HepG2 (cell line): ENCODE data around the gene ATG4B. TPM values are rescaled to one million over a fixed set of nuclear protein-coding genes. Genes with fewer than 3 reads are reported as not detected.

Source experiments
- AGO1 ChIP-seq: fragments of 200-400 bp; formaldehyde crosslinking; IDR thresholded peaks from 2 replicates; pipeline ENCODE4 v1.6.1; 2017; ENCODE audit warnings: mild to moderate bottlenecking, low read depth, low read length, moderate library complexity; ENCODE audit not compliant: poor library complexity, severe bottlenecking
- ATF5 ChIP-seq: sonication (generic); formaldehyde crosslinking; IDR thresholded peaks from 2 replicates; pipeline ENCODE4 v1.4.0; 2020; ENCODE audit warnings: mild to moderate bottlenecking, low read depth, missing genetic modification reagents
- ELF4 ChIP-seq: sonication (generic); formaldehyde crosslinking; IDR thresholded peaks from 2 replicates; pipeline ENCODE4 v1.5.0; 2020; ENCODE audit warnings: missing genetic modification reagents, mild to moderate bottlenecking, moderate library complexity, borderline replicate concordance
- GPBP1L1 ChIP-seq: sonication (generic); formaldehyde crosslinking; IDR thresholded peaks from 2 replicates; pipeline ENCODE4 v1.5.0; 2020; ENCODE audit warnings: mild to moderate bottlenecking, missing genetic modification reagents
- HMGXB4 ChIP-seq, 2 experiments: sonication (generic) in 1 of 2; formaldehyde crosslinking in 1 of 2; IDR thresholded peaks; 2 replicates each; pipeline versions ENCODE4 v1.4.0 to v1.6.1; 2018 to 2020; ENCODE audit warnings: missing genetic modification reagents in 2 of 2, borderline replicate concordance in 1 of 2, low read depth in 1 of 2, mild to moderate bottlenecking in 1 of 2, missing biosample characterization in 1 of 2
- KDM3A ChIP-seq: IDR thresholded peaks from 2 replicates; pipeline ENCODE4 v1.6.1; 2018; ENCODE audit warnings: low read depth, missing compliant biosample characterization
- LCORL ChIP-seq, 2 experiments: fragments of 450-650 bp in 1 of 2; sonication (generic) in 1 of 2; formaldehyde crosslinking in 1 of 2; IDR thresholded peaks; 2 replicates each; pipeline versions ENCODE4 v1.5.0 to v1.6.1; 2017 to 2020; ENCODE audit warnings: antibody characterized with exemption in 1 of 2, missing genetic modification reagents in 1 of 2
- PAF1 ChIP-seq: IDR thresholded peaks from 2 replicates; pipeline ENCODE4 v1.6.1; 2016; ENCODE audit warnings: missing genetic modification reagents, missing compliant biosample characterization
- RFXAP ChIP-seq: sonication (generic); formaldehyde crosslinking; IDR thresholded peaks from 2 replicates; pipeline ENCODE4 v1.4.0; 2020; ENCODE audit warnings: missing genetic modification reagents, borderline replicate concordance
- SRY ChIP-seq: sonication (generic); formaldehyde crosslinking; IDR thresholded peaks from 2 replicates; pipeline ENCODE4 v1.8.0; 2022; ENCODE audit warnings: mild to moderate bottlenecking, missing genetic modification reagents
- TERF1 ChIP-seq: sonication (generic); formaldehyde crosslinking; IDR thresholded peaks from 2 replicates; pipeline ENCODE4 v1.8.0; 2022; ENCODE audit warnings: mild to moderate bottlenecking, missing genetic modification reagents, moderate library complexity
- ZNF383 ChIP-seq: sonication (generic); formaldehyde crosslinking; IDR thresholded peaks from 2 replicates; pipeline ENCODE4 v1.4.0; 2020; ENCODE audit warnings: missing genetic modification reagents, mild to moderate bottlenecking, borderline replicate concordance
- ZNF44 ChIP-seq: sonication (generic); formaldehyde crosslinking; IDR thresholded peaks from 2 replicates; pipeline ENCODE4 v1.5.1; 2020; ENCODE audit warnings: mild to moderate bottlenecking, missing genetic modification reagents
- ZNF556 ChIP-seq: sonication (generic); formaldehyde crosslinking; IDR thresholded peaks from 2 replicates; pipeline ENCODE4 v1.4.0; 2020; ENCODE audit warnings: mild to moderate bottlenecking, missing genetic modification reagents, borderline replicate concordance
- ZNF652 ChIP-seq: IDR thresholded peaks from 2 replicates; pipeline ENCODE4 v1.6.1; 2016; ENCODE audit warnings: low read depth, borderline replicate concordance
- ZNF691 ChIP-seq: sonication (generic); formaldehyde crosslinking; IDR thresholded peaks from 2 replicates; pipeline ENCODE4 v1.4.0; 2020; ENCODE audit warnings: missing genetic modification reagents, low read depth, mild to moderate bottlenecking, borderline replicate concordance
- polyA plus RNA-seq, 8 experiments: library from polyadenylated mRNA; depleted of rRNA in 3 of 8; stranded (reverse) in 7 of 8; unstranded in 1 of 8; fragments of >200 nt; fragmentation: Illumina TruSeq in 4 of 8; extraction: Trizol in 4 of 8; gene quantifications; 2 replicates each; pipeline versions ENCODE4 v1.2.1 to v1.2.3, GENCODE V29; 2011 to 2016; ENCODE audit warnings: low read depth in 4 of 8, missing spikeins in 1 of 8, mixed read lengths in 1 of 8; ENCODE audit not compliant: insufficient read depth in 1 of 8
- total RNA-seq, 5 experiments: library from RNA; depleted of rRNA; stranded (reverse); fragments of >200 nt; fragmentation: Illumina TruSeq; extraction: Trizol; gene quantifications; 2 replicates each; pipeline ENCODE4 v1.2.3, GENCODE V29; 2016; ENCODE audit warnings: low read depth in 1 of 5

Gene ATG4B
- total and polyA plus RNA-seq, 2 of the 13 experiments (the other 11 are each of a cell fraction or from before 2014, with no cell fraction given): 95.5 to 239 TPM

GRCh38 chr2:241609859-241610793 lies 27.4 kb upstream of the ATG4B start (continued):
- TF ChIP-seq ZNF556 (CRISPR knock-in tag) (peak; percentile 78; the same call in 1 of the 2 replicates), TERF1 (no peak), ZNF383 (CRISPR knock-in tag) (no peak), LCORL (IDR thresholded peaks at IDR 0.05) (no peak), LCORL (CRISPR knock-in tag; IDR thresholded peaks at IDR 0.05) (peak; percentile 40; the same call in 1 of the 2 replicates), AGO1 (peak; percentile 40), HMGXB4 (CRISPR knock-in tag; IDR thresholded peaks at IDR 0.05; ENCODE audit: borderline replicate concordance in 1 of 2, low read depth in 1 of 2) (peak; percentile 91 to 92), GPBP1L1 (CRISPR knock-in tag) (no peak), PAF1 (CRISPR knock-in tag) (no peak), ATF5 (no peak), SRY (CRISPR knock-in tag) (peak; percentile 68; the same call in 1 of the 2 replicates), ZNF691 (peak; percentile 26; the same call in 1 of the 2 replicates), ZNF652 (no peak), ELF4 (CRISPR knock-in tag) (peak; percentile 41; the same call in 1 of the 2 replicates), KDM3A (CRISPR knock-in tag) (peak; percentile 49; the same call in 1 of the 2 replicates), RFXAP (CRISPR knock-in tag) (peak; percentile 78; the same call in 1 of the 2 replicates), ZNF44 (CRISPR knock-in tag) (no peak)
